DOHH2 (cell line): ENCODE results near the gene CNPY1.

Experiments used
- H3F3A ChIP-seq: fragments of 200-600 bp; sonication (generic), shearing (Covaris generic); 2 replicates; pipeline ENCODE4 v1.6.0; 2016; ENCODE audit warnings: antibody characterized with exemption, mild to moderate bottlenecking; ENCODE audit not compliant: control insufficient read depth, insufficient read depth
- H3K27ac ChIP-seq: fragments of 200-600 bp; sonication (generic); 2 replicates; pipeline ENCODE4 v1.5.1; 2014; ENCODE audit warnings: low read depth, mild to moderate bottlenecking, low read length, moderate library complexity
- H3K27me3 ChIP-seq: fragments of 200-600 bp; sonication (generic); 2 replicates; pipeline ENCODE4 v1.6.1; 2014; ENCODE audit warnings: mild to moderate bottlenecking, low read length, mixed read lengths; ENCODE audit not compliant: control insufficient read depth
- H3K36me3 ChIP-seq: fragments of 200-600 bp; sonication (generic); 2 replicates; pipeline ENCODE4 v1.6.1; 2014; ENCODE audit warnings: mild to moderate bottlenecking, low read length, moderate library complexity, mixed read lengths; ENCODE audit not compliant: control insufficient read depth
- H3K4me1 ChIP-seq: fragments of 200-600 bp; sonication (generic); 2 replicates; pipeline ENCODE4 v1.6.1; 2014; ENCODE audit warnings: mild to moderate bottlenecking, low read length, mixed read lengths; ENCODE audit not compliant: control insufficient read depth
- H3K4me2 ChIP-seq: fragments of 200-600 bp; sonication (generic); 2 replicates; pipeline ENCODE4 v1.6.0; 2014; ENCODE audit warnings: mild to moderate bottlenecking, low read length, moderate library complexity
- H3K4me3 ChIP-seq: fragments of 200-600 bp; sonication (generic); 2 replicates; pipeline ENCODE4 v1.5.1; 2014; ENCODE audit warnings: mild to moderate bottlenecking, low read length, mixed read lengths
- H3K79me2 ChIP-seq: fragments of 200-600 bp; sonication (generic); 2 replicates; pipeline ENCODE4 v1.6.1; 2014; ENCODE audit warnings: mild to moderate bottlenecking, low read length, mixed read lengths; ENCODE audit not compliant: control insufficient read depth
- H3K9me2 ChIP-seq: fragments of 200-600 bp; sonication (generic); replicated peaks from 2 replicates; pipeline ENCODE4 v1.6.1; 2014; ENCODE audit warnings: mild to moderate bottlenecking, low read length, mixed read lengths; ENCODE audit not compliant: control insufficient read depth
- H3K9me3 ChIP-seq: fragments of 200-600 bp; sonication (generic); 2 replicates; pipeline ENCODE4 v1.6.1; 2014; ENCODE audit warnings: antibody characterized with exemption, low read length, mixed read lengths; ENCODE audit not compliant: control insufficient read depth, insufficient read depth
- H4K20me1 ChIP-seq: fragments of 200-600 bp; sonication (generic); 2 replicates; pipeline ENCODE4 v1.6.0; 2014; ENCODE audit warnings: low read depth, mild to moderate bottlenecking, antibody characterized with exemption, low read length, moderate library complexity; ENCODE audit not compliant: control insufficient read depth, insufficient read depth
- EZH2phosphoT487 ChIP-seq: fragments of 200-600 bp; sonication (generic); IDR thresholded peaks from 2 replicates; pipeline ENCODE4 v1.6.1; 2017; ENCODE audit warnings: borderline replicate concordance, mild to moderate bottlenecking, antibody characterized with exemption, low read length, moderate library complexity, mixed read lengths
- TF ChIP-seq, protein P1 (sequence below): fragments of 200-600 bp; sonication (generic); IDR thresholded peaks from one replicate; pipeline ENCODE4 v1.5.1; 2014; ENCODE audit warnings: antibody characterized with exemption, mild to moderate bottlenecking, low read depth, low read length; ENCODE audit not compliant: poor library complexity, severe bottlenecking

Gene CNPY1

DNA sequence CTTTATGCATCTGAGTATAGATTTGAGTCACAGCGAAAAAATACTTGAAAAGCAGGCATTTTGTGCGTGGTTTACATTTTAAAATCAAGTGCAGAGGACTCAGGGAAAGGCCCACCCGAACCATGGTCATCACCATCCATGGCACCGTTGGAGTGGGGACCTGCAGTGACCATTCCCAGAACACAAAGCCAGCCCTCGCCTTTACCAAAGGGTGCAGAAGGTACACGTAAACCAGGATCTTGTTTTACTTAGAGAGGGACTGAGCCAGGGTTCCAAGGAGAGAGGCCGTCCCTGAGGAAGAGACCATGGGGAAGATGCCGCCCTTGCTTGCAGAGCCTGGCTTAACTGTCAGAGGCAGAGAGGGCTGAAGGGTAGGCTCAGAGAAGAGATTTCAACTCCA lies 12.0 kb upstream of the CNPY1 start:
- H3K4me2 ChIP-seq, result no peak overlapping the region
- H3K27me3 ChIP-seq, result no peaks in the 10 kb centered on the region
- no peaks in the 10 kb centered on the region for H3K9me2 ChIP-seq
- TF ChIP-seq EZH2phosphoT487, result no peak
- TF ChIP-seq, protein P1, sequence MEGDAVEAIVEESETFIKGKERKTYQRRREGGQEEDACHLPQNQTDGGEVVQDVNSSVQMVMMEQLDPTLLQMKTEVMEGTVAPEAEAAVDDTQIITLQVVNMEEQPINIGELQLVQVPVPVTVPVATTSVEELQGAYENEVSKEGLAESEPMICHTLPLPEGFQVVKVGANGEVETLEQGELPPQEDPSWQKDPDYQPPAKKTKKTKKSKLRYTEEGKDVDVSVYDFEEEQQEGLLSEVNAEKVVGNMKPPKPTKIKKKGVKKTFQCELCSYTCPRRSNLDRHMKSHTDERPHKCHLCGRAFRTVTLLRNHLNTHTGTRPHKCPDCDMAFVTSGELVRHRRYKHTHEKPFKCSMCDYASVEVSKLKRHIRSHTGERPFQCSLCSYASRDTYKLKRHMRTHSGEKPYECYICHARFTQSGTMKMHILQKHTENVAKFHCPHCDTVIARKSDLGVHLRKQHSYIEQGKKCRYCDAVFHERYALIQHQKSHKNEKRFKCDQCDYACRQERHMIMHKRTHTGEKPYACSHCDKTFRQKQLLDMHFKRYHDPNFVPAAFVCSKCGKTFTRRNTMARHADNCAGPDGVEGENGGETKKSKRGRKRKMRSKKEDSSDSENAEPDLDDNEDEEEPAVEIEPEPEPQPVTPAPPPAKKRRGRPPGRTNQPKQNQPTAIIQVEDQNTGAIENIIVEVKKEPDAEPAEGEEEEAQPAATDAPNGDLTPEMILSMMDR, result no peak
- H3K4me1 ChIP-seq, result no peaks in the 10 kb centered on the region
- no peaks in the 10 kb centered on the region for H3K79me2 ChIP-seq
- H3K36me3 ChIP-seq, result no peaks in the 10 kb centered on the region
- no peaks in the 10 kb centered on the region for H4K20me1 ChIP-seq
- no peak overlapping the region for H3K27ac ChIP-seq
- H3K9me3 ChIP-seq, result no peaks in the 10 kb centered on the region
- no peaks in the 10 kb centered on the region for H3F3A ChIP-seq
- no peak overlapping the region for H3K4me3 ChIP-seq

DNA sequence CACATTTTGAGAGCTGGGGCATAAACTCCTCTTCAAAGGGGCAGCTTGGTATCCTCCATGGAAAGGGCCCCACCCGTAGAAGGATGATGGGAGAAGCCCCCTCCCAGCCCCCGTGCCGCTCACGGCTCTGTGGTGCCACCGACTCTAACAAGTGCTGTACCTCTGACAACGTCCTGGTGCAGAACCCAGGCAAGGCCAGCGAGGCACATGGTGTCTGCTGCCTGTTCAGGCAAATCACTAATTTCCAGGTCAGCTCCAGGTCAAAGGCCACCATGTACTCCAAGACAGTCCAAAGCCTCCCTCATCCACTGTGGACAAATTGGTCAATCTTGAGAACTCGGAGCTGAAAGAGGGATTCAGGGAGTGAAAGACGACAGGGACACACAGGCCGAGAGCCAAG lies 11.4 kb upstream of the CNPY1 start:
- H3F3A ChIP-seq, result no peaks in the 10 kb centered on the region
- H3K9me2 ChIP-seq, result no peaks in the 10 kb centered on the region
- TF ChIP-seq EZH2phosphoT487, result no peak
- TF ChIP-seq, protein P1, result no peak
- no peaks in the 10 kb centered on the region for H4K20me1 ChIP-seq
- no peaks in the 10 kb centered on the region for H3K4me1 ChIP-seq
- no peak overlapping the region for H3K27ac ChIP-seq
- no peaks in the 10 kb centered on the region for H3K79me2 ChIP-seq
- no peaks in the 10 kb centered on the region for H3K36me3 ChIP-seq
- H3K27me3 ChIP-seq, result no peaks in the 10 kb centered on the region
- H3K9me3 ChIP-seq, result no peaks in the 10 kb centered on the region
- H3K4me3 ChIP-seq, result no peak overlapping the region
- H3K4me2 ChIP-seq, result no peak overlapping the region

DNA sequence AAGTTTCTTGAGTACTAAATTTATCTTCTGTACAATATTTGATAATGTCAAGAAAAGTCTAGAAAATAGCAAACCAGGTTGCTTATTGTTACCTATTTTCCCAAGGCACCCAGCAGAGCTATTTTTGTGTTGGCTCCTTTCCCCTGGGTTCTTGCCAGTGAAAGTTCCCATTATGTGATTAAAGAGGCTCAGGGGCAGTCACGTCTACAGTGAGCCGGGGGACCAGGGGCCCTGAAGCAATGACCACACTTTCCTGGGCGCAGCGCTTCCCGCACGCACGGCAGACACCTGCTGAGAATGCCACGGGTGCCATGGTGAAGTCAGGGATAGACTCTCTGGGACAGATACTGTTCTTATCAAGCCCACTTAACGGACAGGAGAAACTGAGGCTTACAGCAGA lies 10.4 kb upstream of the CNPY1 start:
- no peaks in the 10 kb centered on the region for H3K9me3 ChIP-seq
- no peak overlapping the region for H3K4me3 ChIP-seq
- no peaks in the 10 kb centered on the region for H3K9me2 ChIP-seq
- no peaks in the 10 kb centered on the region for H4K20me1 ChIP-seq
- no peaks in the 10 kb centered on the region for H3K79me2 ChIP-seq
- H3K27me3 ChIP-seq, result no peaks in the 10 kb centered on the region
- TF ChIP-seq, protein P1, result no peak
- no peak for TF ChIP-seq EZH2phosphoT487
- no peak overlapping the region for H3K27ac ChIP-seq
- no peaks in the 10 kb centered on the region for H3K36me3 ChIP-seq
- no peaks in the 10 kb centered on the region for H3K4me1 ChIP-seq
- H3K4me2 ChIP-seq, result no peak overlapping the region
- H3F3A ChIP-seq, result no peaks in the 10 kb centered on the region
